ENCODE data around the gene IL4R. TPM values are rescaled to one million over a fixed set of nuclear protein-coding genes. Genes with fewer than 3 reads are reported as not detected.

The IL4R gene
- total RNA-seq, 1 donor from 2014 or later: 143 TPM

DNA sequence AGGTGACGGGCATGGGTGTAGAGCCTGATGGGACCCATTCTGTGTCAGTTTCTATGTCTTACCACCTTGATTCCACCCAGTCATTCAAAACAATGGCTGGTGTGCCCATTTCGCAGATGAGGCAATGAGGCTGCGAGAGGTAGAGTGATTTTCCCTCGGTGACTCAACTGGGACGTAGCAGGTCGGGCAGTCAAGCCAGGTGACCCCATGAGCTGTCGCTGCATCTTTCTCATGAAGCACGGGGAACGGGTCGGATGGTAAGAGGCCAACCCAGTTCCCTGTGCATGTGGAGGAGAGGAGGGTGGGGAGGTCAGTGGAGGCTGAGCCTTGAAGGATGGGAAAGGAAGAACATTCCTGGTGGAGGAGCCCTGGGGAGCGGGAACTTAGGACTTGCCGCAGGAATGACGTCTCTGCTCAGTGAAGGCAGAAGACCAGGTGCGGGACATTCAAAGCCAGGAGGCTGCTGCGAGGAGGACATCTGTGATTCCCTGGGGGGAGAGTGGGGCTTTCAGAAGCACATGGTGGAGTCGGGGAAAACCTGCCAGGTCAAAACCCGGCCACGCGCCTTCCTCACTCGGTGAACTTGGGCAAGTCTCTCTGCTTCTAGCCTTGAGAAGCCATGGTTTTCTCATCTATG is 89.3 kb downstream of the IL4R start:
- H3K4me1 ChIP-seq: peaks cover 45% of the 10 kb centered on the region
- no peak for ATAC-seq
- intact Hi-C loops (cut with DNase I): no loop called here
- H3K4me3 ChIP-seq: peak overlapping the region; percentile 48
- H3K9me3 ChIP-seq: no peaks in the 10 kb centered on the region
- DNase-seq: no peak
- TF ChIP-seq, protein P1, sequence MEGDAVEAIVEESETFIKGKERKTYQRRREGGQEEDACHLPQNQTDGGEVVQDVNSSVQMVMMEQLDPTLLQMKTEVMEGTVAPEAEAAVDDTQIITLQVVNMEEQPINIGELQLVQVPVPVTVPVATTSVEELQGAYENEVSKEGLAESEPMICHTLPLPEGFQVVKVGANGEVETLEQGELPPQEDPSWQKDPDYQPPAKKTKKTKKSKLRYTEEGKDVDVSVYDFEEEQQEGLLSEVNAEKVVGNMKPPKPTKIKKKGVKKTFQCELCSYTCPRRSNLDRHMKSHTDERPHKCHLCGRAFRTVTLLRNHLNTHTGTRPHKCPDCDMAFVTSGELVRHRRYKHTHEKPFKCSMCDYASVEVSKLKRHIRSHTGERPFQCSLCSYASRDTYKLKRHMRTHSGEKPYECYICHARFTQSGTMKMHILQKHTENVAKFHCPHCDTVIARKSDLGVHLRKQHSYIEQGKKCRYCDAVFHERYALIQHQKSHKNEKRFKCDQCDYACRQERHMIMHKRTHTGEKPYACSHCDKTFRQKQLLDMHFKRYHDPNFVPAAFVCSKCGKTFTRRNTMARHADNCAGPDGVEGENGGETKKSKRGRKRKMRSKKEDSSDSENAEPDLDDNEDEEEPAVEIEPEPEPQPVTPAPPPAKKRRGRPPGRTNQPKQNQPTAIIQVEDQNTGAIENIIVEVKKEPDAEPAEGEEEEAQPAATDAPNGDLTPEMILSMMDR (IDR thresholded peaks at IDR 0.05): no peak
- H3K36me3 ChIP-seq: no peaks in the 10 kb centered on the region
- H3K27ac ChIP-seq: peak overlapping the region; percentile 71
- no peaks in the 10 kb centered on the region for H3K27me3 ChIP-seq (ENCODE audit: low read depth)

DNA sequence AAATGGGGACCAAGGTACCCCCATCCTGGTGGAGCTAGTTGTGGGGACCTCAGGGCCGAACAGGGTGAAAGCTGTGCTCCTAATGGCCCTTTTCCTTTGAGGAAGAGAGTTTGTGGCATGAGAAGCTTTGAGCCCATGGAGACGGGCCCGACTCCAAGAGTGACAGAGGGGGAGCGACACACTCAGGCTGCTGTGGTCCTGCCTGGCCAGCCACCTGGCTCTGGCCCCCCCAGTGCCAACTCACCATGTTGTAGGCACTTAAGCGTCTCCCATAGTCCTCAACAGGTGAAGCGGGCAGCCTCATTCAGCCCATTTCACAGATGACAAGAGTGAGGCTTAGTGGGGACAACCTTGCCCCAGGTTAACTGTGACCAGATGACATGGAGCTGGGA is 89.8 kb downstream of the IL4R start:
- no peaks in the 10 kb centered on the region for H3K9me3 ChIP-seq
- H3K4me3 ChIP-seq: peak overlapping the region; percentile 48
- intact Hi-C loops (cut with DNase I): no loop called here
- H3K27me3 ChIP-seq (ENCODE audit: low read depth): no peaks in the 10 kb centered on the region
- peaks cover 45% of the 10 kb centered on the region for H3K4me1 ChIP-seq
- TF ChIP-seq, protein P1 (IDR thresholded peaks at IDR 0.05): no peak
- H3K27ac ChIP-seq: no peak overlapping the region
- ATAC-seq (no peak), DNase-seq (no peak)
- no peaks in the 10 kb centered on the region for H3K36me3 ChIP-seq

- Histone ChIP-seq H3K4me1 (peaks cover 41% of the 10 kb centered on the region), H3K27me3 (ENCODE audit: low read depth) (no peaks in the 10 kb centered on the region), H3K36me3 (no peaks in the 10 kb centered on the region), H3K4me3 (peak overlapping the region; percentile 48), H3K9me3 (no peaks in the 10 kb centered on the region), H3K27ac (no peak overlapping the region)
- TF ChIP-seq, protein P1 (IDR thresholded peaks at IDR 0.05): no peak
- DNase-seq (no peak), ATAC-seq (no peak)
- intact Hi-C loops (cut with DNase I): no loop called here
Observed at GRCh38 chr16:27404163-27404823, 90.5 kb downstream of the IL4R start.

GRCh38 chr16:27405546-27406451 is 92.0 kb downstream of the IL4R start:
- Histone ChIP-seq H3K36me3 (no peaks in the 10 kb centered on the region), H3K27me3 (ENCODE audit: low read depth) (no peaks in the 10 kb centered on the region), H3K4me1 (peaks cover 40% of the 10 kb centered on the region), H3K9me3 (no peaks in the 10 kb centered on the region), H3K27ac (peak overlapping the region; percentile 41), H3K4me3 (no peak overlapping the region)
- intact Hi-C loops (cut with DNase I): no loop called here
- ATAC-seq (no peak), DNase-seq (no peak)
- TF ChIP-seq, protein P1 (IDR thresholded peaks at IDR 0.05): no peak

DNA sequence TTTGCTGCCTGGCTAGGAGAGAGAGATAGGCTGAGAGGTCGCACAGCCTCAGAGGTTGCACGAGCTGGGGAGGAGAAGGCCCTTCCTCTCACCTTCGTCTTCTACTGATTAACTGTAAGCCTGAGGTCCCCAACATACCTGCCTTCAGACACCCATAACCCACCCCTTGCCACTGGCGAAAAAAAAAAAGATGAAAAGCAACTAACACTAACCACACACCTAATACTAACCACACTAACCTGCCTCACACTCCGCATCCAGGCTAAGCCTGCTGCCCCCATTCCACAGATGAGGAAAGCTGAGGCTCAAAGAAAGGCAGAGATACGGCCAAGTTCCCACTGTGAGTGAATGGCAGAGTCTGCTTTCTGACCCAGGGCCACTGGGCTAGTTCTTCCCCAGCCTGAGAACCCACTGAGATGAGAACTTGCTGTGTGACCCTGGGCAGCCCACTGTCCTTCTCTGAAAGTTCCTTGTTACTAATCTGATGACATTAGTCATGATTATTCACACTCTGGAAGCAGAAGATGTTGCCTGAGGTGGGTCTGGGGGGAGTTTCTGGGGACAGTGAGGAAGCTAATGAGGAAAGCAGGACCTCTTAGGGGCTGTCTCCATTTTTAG is 92.8 kb downstream of the IL4R start:
- H3K27ac ChIP-seq: no peak overlapping the region
- no peaks in the 10 kb centered on the region for H3K27me3 ChIP-seq (ENCODE audit: low read depth)
- intact Hi-C loops (cut with DNase I): no loop called here
- TF ChIP-seq, protein P1 (IDR thresholded peaks at IDR 0.05): no peak
- peaks cover 31% of the 10 kb centered on the region for H3K4me1 ChIP-seq
- no peaks in the 10 kb centered on the region for H3K36me3 ChIP-seq
- H3K4me3 ChIP-seq: no peak overlapping the region
- H3K9me3 ChIP-seq: no peaks in the 10 kb centered on the region
- DNase-seq (no peak), ATAC-seq (no peak)

Measured in lower lobe of right lung (tissue), 2 donors.